ENCODE results near the gene ALPL.
"Not testable (repeated sequence)": the region's sequence is repeated elsewhere in the genome, so short reads cannot be mapped to it uniquely, and the experiment has no call there.

The ALPL gene

DNA sequence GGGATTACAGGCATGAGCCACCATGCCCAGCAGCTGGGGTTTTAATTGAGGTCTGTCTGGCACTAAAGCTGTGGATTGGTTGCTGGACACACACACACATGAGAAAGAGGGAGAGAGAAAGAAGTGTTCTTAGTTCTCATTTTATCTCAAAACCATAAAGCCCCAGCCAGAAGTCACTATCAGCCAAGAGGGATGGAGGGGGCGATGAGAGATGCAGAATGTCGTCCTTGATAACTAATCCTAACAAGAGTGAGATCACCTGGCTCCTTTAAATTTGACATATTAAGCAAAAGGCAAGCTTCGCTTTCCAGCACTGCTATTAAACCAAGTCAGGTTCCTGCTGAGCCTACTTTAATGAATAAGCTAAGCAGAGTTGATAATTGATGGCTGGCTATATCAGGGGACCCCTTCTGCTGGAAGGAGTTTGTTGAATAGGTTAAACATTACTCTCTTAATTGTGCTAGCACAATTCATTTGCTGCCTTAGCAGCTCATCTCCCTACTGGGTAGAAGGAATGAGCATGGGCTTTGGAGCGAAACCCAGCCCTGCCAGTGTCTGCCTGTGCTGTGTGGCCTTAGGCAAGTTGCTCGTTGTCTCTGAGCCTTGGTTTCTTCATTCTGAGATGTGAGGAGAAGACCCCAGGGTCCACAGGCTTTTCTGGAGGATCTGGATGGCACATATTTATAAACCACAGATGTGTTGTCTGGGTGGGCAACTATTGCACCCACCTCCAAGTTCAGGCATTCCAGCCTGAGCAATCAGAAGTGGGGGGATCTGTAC, 50.8 kb downstream of the ALPL start:
- DNase-seq (ENCODE audit: low spot score): no peak

DNA sequence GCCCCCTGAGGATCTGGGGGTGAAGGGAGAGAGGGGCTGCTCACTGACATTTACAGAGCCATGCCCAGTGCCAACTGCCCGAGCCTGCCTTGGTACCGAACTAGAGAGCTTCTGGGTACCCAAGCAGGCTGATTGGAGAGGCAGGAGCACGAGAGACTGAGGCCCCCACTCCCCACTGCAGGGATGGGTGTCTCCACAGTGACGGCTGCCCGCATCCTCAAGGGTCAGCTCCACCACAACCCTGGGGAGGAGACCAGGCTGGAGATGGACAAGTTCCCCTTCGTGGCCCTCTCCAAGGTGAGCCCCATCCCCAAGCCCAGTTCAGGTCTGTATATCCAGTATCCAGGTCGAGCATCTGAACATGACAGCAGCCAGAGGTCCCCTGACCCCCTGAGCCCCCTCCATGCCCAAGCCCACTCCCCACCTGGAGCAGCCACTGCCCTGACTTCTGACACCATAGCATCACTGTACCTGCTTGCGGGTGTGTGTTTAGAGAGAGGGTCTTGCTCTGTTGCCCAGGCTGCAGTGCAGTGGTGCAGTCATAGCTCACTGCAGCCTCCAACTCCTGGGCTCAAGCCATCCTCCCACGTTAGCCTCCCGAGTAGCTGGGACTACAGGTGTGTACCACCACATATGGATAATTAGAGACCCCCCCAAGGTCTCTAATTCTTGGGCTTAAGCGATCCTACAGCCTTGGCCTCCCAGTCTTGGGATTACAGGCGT, 51.9 kb downstream of the ALPL start:
- DNase-seq (ENCODE audit: low spot score): no peak

DNA sequence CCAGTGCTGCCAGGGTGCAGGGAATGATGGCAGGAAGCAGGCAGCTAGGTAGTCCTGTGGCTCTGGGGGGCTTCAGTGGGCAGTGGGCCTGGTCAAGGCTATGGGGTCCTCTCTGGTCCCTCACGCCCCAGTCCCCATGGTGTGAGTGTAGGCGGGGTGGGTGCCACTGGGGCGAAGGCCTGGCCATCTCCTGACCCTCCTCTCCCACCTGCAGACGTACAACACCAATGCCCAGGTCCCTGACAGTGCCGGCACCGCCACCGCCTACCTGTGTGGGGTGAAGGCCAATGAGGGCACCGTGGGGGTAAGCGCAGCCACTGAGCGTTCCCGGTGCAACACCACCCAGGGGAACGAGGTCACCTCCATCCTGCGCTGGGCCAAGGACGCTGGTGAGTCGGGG, 53.7 kb downstream of the ALPL start:
- no peak for DNase-seq (ENCODE audit: low spot score)

DNA sequence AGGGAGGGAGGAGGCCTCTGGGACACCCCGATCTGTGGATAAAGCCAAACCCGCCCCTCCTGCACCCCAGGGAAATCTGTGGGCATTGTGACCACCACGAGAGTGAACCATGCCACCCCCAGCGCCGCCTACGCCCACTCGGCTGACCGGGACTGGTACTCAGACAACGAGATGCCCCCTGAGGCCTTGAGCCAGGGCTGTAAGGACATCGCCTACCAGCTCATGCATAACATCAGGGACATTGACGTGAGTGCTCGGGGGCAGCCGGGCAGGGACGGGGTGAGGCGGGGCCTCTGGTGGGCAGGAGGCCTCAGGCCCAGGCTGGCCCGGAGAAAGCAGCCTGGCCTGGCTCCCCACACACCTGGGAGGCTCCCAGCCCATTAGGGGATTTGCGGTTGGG, 54.7 kb downstream of the ALPL start:
- no peak for DNase-seq (ENCODE audit: low spot score)

DNA sequence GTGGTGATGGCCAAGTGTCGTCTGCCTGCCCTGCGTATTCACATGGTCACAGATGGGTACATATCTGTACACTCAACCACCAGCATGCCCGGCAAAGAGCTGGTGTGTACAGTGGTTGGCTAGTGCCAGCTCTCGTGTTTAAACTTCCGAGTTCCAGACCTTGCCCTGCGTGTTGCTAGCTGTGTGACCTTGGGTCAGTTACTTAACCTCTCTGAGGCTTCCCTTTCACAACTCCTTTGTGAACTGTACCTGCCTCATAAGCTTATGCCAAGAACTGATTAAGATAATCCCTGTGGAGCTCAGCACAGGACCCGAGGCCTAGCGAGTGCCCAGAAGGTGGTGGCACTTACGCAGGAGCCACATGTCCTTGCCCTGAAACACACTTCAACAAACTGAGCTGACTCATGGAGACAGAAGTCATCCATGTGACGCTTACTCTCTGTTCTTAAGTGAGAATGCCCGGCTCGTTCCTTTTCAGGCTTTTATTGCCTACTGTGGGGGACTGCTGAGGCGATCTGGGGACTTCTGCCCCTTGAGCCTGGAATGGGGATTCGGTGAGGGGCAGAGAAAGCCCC, 55.4 kb downstream of the ALPL start:
- DNase-seq (ENCODE audit: low spot score): peak; percentile 40

DNA sequence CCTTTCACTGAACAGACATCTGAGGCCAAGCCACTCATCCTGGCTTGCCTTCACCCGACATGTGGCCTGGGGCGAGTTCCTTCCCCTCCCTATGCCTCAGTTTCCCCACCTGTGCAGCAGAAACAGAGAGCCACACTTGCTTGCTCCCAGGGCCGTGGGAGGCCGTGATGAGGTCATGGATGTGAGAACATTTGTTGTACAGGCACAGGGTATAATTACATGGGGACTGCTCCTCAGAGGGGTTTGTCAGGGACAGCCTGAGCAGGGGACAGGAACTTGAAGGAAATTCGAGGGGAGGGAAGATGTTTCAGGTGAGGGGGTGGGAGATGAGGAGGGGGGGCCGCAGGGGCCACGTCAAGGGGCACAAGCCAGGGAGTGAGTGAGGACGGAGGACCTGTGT, 56.1 kb downstream of the ALPL start:
- no peak for DNase-seq (ENCODE audit: low spot score)

DNA sequence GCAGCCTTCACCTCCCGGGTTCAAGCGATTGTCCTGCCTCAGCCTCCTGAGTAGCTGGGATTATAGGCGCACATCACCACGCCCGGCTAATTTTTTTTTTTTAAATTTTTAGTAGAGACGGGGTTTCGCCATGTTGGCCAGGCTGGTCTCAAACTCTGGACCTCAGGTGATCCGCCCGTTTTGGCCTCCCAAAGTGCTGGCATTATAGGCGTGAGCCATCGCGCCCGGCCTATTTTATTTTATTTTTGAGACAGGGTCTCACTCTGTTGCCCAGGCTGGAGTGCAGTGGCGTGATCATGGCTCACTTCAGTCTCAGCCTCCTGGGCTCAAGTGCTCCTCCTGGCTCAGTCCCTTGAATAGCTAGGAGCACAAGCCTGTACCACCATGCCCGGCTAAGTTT, 57.1 kb downstream of the ALPL start:
- DNase-seq (ENCODE audit: low spot score): not testable (repeated sequence)

DNA sequence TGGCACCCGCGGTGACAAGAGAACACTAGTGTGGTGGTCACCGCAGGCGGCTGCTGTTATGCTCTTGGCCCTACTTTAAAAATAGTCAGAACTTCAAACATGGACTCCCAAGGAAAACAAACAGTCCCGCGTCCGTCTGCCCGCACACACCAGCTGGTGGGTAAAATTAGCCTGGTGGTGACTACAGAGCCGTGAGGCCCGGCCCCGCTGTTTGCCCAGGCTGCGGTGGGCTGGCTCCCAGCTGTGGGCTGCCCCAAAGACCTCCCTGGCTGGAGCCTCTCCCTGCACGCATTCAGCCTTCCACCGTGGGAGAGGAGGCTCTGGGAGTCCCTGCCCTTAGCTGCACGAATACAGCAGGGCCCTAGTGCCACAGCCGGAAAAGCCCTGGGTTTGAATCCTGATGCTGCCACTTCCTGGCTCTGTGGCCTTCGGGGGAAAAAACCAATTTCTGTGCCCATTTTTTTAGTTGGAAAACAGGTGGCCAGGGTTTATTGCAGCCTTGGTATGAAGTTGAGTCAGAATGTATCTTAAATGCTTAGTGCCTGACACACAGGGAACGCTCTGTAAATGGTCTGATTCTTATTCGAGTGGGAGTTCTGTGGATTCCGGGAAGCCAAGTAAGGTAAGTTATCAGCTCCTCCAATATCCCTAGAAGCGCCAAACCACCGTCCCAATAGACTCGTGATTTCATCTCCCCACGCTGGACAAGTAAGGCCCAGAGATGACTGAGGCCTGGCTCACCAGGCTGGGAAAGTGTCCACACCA, 58.2 kb downstream of the ALPL start:
- DNase-seq (ENCODE audit: low spot score): peak; percentile 44

DNA sequence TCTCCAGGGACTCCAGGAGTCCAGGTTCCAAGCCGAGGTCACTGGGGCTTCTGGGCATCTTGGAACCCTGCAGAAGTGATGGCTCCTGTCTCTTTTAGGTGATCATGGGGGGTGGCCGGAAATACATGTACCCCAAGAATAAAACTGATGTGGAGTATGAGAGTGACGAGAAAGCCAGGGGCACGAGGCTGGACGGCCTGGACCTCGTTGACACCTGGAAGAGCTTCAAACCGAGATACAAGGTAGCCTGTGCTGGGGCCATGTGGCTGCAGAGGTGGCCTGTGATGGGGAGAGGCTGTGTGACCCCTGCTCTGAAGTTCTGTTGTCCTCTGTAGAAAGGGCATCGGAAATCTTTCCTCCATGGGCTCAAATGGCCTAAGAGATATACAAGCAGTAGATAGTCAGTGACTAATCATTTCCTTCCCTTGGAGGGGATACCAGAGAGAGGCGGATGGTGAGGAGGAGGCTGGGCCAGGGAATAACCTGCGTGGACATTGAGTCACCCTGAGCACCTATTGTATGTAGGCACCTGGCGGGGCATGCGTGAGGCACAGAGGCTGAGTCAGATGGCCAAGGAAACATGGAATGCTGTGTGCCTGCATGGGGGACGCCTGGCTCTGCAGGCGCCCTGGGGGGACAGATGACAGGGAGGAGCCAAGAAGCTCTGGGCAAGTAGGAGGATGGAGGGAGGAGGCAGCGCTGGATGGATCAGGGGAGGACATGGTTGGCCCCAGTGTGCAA, 59.0 kb downstream of the ALPL start:
- DNase-seq (ENCODE audit: low spot score): no peak

DNA sequence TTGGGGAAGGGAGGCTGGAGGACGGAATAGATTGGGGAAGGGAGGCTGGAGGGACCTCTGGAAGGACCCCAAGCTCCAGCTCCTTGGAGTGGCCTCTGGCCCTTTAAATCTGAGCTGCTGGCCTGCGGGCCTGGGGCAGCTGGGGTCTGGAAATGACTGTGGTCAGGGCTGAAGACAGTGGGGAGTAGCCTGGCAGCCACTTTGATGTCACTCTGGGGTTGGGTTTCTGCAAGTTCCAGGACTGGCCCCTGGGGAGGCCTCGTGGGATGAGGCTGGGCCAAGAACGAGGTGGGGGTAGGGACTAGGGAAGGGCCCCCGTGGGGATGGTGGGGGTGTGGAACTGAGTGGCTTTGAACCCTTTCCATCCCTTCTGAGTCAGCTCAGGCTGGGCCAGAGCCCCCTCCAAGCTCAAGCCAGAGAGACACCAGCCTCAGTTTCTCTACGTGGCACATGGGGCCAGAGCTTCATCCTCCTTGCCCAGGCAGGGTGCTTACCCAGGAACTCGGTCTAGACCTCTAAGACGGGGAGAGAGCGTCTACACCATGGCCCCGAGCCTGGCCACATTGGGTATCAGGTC, 59.7 kb downstream of the ALPL start:
- no peak for DNase-seq (ENCODE audit: low spot score)

DNA sequence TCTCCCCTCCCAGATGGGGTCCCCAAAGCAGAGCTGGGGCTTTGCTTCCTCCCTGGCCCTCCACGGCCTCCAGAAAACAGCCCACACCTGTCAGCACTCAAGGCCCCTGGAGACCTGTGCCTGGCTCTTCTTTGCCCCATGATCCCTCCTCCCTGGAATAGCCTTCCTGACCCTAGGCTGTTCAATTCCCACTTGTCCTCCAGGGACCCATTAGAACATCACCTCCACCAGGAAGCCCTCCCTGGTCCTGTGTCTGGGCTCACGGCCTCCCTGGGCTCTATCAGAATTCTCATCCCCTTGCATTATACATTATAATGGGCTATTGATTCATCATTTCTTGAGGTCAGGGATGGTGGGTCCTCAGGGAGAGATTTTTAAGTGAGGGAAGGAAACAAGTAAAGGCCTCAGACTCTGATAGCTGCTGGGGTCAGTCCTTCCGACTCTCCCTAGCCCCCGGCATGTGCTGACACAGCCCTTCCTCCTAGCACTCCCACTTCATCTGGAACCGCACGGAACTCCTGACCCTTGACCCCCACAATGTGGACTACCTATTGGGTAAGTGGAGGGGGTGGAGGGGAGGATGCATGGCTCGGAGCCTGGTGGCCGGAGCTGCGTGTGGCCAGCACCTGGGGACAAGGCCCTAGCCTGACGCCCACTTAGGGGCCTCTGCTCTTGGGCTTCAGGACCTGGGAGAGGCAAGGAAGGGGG, 60.8 kb downstream of the ALPL start:
- no peak for DNase-seq (ENCODE audit: low spot score)

DNA sequence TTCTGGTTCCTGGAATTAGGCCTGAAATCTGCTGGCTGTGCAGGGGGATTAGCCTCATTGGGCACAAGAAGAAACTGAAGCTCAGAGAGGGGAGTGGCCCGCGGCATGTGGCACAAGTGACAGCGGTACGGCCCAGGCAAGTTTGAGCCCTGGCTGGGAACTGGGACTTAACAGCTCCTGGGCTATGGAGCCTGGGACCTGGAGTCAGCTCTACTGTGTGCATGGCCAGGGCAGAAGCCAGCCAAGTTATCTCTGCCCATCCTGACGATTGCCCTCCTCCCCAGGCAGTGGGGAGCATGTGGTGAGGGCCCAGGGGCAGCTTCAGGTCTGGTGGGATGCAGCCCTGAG, 61.3 kb downstream of the ALPL start:
- DNase-seq (ENCODE audit: low spot score): no peak

DNA sequence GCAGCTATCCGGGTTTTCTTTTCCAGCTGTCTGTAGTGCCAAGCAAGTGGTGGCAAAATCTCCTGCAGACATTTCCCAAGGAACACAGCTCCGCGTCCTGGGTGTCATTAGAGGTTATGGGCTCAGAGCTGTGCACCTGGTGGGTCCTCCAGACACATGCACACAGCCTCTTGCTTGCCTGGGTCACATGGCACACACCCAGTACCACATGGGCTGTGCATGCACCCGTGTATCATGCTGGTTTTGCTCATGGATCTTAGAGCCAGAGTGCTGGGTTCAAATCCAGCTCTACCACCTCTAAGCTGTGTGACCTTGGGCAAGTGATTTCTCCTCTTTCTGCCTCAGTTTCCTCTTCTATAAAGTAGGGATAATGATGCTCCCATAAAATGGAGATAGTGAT, 61.7 kb downstream of the ALPL start:
- no peak for DNase-seq (ENCODE audit: low spot score)

DNA sequence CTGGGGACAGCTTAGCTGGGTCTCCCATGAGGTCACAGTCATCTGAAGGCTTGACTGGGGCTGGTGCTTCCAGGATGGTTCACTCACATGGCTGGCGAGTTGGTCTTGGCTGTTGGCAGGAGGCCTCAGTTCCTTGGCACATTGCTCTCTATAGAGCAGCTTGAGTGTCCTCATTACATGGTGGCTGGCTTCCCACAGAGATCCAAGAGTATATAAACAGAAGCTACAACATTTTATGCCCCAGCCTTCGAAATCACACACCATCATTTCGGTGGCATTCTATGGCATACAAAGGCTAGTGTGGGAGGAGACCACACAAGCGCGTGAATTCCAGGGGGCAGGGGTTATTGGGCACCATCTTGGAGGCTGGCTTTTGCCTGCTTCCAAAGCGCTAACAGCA, 63.0 kb downstream of the ALPL start:
- DNase-seq (ENCODE audit: low spot score): no peak

DNA sequence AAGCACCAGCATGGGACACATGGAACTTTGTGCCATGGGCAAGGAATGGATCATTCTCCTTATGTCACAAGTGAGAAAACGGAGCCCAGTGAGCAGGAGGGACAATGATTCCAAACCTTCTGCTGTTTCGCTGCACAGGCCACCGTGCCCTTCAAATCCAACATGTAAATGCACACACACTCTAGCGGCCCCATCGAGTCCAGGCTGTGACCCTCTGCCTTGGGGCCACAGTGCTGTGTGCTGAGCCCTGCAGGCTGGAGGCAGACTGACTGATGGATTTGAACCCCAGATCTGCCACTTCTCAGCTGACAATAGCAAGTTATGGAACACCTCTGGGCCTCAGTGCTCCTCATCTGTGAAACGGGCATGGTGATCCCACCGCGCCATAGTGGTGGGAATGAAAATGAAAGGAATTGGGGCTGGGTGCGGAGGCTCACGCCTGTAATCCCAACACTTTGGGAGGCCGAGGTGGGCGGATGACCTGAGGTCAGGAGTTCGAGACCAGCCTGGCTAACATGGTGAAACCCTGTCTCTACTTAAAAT, 63.6 kb downstream of the ALPL start:
- DNase-seq (ENCODE audit: low spot score): no peak

DNA sequence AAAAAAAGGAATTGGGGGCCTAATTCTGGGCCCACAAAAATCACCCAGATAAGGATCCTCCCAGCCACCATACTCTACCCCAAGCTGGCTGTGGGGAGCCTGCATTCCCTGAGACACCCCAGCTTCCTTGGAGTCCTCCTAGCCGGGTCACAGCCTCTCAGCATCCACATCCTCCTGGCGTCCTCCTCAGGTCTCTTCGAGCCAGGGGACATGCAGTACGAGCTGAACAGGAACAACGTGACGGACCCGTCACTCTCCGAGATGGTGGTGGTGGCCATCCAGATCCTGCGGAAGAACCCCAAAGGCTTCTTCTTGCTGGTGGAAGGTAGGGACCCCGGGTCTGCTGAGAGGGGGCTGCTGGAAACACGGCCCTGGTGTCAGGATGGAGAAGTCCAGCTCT, 64.3 kb downstream of the ALPL start:
- no peak for DNase-seq (ENCODE audit: low spot score)

DNA sequence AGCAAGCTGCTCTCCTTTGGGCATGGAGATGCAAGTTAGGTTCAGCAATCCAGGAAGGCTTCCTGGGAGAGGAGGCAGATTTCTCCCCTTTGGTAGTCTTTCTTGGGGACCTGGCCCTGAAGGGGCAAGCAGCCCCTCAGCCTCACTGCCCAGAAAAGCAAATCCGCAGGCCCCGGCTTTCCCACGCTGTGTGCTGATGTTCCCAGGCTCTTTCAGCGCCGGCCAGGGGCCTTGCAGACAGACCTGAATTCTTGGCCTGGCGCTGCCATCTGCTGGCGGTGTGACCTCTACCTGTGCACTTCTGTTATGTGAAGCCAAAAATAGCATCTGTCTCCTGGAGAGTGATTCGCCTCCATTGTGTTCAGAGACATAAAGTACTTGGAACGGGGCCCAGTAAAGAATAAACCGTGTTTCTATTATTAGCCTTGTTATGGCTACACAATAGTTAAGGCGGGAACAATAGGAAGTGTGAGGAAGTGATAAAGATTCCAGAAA, 64.8 kb downstream of the ALPL start:
- DNase-seq (ENCODE audit: low spot score): peak; percentile 43

DNA sequence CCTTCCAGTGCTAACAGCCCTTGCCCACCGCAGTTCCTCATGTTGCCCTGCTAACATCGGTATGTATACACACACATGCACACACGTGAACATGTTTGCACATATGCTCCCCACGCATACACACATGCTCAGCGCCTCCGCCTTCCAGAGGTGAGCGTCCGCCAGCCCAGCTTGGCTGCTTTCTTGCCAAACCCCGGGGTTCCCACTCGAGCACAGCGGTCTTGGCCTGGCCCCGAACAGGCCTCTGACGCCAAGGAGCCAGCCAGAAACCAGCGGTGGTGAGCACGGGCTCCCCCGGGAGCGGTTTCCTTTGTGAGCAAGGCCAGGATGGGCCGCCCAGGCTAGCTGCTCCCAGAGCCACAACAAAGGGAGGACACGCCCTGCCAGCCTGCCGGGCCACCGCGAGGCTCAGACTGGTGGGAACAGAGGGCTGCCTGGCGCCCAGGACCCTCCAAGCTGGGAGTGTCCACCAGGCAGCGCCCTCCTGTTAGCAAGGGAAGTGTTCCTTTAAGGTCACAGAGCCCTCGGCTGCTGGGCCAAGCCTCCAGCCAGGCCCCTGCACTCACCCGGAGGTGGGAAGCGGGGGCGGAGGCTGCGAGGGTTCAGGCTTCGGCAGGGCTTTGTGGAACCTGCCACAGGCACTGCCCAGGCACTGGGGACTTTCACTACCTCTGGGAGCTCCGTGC, 65.4 kb downstream of the ALPL start:
- DNase-seq (ENCODE audit: low spot score): no peak

DNA sequence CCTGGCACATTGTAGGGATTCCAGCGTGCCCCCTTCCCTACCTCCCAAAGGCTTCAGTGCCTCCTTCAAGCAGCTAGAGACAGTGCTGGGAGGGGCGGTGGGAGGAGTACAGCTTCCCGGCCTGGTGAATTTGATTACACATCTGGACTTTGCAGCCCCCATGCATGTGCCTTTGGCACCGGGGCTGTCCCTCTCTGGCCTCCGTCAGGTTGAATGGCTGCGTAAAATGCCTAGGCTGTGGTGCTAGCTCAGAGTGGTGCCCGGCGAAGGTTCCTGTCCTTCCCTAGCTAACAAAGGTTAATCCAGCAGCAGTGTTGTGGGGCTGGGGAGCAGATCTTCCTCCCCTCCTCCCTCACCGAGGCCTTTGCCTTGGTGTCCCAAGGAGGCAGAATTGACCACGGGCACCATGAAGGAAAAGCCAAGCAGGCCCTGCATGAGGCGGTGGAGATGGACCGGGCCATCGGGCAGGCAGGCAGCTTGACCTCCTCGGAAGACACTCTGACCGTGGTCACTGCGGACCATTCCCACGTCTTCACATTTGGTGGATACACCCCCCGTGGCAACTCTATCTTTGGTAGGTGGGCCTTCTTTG, 66.2 kb downstream of the ALPL start:
- DNase-seq (ENCODE audit: low spot score): no peak

Data from RKO (cell line).